HG03060 (cell line): ENCODE results near the gene ZNG1F.
"Not testable (repeated sequence)": the region's sequence is repeated elsewhere in the genome, so short reads cannot be mapped to it uniquely, and the experiment has no call there.

Source experiments
- ATAC-seq: cut with Tn5 transposase; IDR thresholded peaks from one replicate; pipeline ENCODE4 v1.9.1; 2021; ENCODE audit warnings: low read depth, moderate number of reproducible peaks; ENCODE audit not compliant: unreplicated experiment

Gene ZNG1F

DNA sequence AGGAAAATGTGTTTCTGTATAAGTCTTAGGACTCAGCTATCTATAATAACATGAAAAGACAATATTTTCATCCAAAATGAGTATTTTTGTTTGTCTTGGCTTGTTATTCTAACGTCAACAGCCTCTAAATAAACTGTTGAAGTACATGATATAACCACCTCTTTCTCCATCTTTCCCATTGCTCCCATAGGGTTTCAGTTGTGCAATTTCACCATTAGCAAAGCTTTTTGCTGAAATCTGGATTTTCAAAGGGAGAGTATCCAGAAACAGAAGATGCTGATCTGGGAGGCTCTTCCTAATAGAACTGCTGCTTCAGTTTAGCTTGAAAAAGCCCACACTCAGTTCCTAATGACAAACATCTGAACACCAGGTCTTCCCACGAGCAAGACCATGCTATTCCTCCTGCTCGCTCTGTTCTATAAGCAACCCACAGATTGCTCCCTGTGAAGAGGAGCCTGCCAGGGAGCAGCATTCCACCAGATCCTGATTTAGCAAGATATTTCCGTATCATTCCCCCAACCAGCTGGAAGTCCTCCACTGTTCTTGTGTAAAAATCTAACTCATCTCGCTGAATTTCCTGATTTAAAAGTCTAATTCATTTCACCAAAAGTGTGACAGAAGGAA is 101.8 kb downstream of the ZNG1F start:
- not testable (repeated sequence) for ATAC-seq

GRCh38 chr9:41086685-41087084 is 102.4 kb downstream of the ZNG1F start:
- ATAC-seq = not testable (repeated sequence)

GRCh38 chr9:41086215-41086614 is 102.9 kb downstream of the ZNG1F start:
- not testable (repeated sequence) for ATAC-seq

GRCh38 chr9:41082358-41082757 is 106.8 kb downstream of the ZNG1F start:
- ATAC-seq = not testable (repeated sequence)
